Measurements from ENCODE around the gene ADAMTS13.
"Not testable (repeated sequence)": the region's sequence is repeated elsewhere in the genome, so short reads cannot be mapped to it uniquely, and the experiment has no call there.

Gene ADAMTS13

DNA sequence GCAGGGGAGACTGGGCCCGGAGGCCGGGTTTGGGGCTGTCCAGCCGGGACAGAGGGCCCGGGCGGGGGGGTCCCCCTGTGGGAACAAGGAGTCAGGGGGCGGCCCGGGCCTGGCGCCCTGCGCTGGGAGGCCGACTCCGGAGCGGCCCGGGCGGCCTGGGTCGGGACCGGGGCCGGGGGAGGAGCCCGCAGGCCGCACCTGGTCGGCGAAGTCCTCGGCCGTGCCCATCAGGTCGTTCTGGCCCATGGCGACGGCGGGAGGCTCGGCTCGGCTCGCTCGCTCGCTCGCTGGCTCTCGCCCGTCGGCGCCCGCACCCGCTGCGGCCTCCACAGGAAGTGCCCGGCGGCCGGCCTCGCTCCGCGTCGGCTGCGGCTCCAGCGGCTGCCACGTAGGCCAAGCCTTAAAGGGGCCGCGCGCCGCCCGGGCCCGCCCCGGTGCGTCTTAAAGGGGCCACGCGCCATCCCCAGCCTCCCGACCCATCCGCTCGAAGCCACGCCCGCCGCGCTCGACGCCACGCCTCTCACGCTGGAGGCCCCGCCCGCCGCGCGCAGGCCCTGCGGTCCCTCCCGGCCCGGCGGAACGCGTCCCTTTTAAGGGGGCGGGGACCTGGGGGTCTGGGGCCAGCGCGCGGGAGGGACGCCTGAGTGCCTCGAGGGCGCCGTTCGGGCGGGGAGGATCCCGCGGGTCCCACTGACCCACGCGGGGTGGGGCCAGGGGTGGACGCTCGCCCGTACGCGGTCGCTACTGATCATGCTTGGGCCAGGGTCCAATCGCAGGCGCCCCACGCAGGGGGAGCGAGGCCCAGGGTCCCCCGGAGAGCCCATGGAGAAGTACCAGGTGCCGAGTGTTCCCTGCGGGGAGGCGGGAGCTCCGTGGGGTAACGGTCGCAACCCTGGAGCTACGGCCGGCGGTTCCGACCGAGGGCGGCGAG is 46.2 kb upstream of the ADAMTS13 start, which contains the start of the genes STKLD1 and SURF4:
STKLD1 (plus strand) TSS at position 643 of the 931 bp plus-strand sequence; CDS start at position 751, 108 bp downstream.
SURF4 (minus strand) TSS at position 337 of the 931 bp plus-strand sequence; CDS start at position 246, 91 bp downstream.
- H3K4me1 ChIP-seq (ENCODE audit: low read length): peaks cover 11% of the 10 kb centered on the region; the same call in 1 of the 2 replicates
- peak within 1 kb of the TSS; percentile 99 for H3K9ac ChIP-seq (ENCODE audit: low read length)
- no peaks in the 10 kb centered on the region for H3K9me3 ChIP-seq (ENCODE audit: insufficient read depth, low read length)
- TF ChIP-seq EZH2phosphoT487 (IDR thresholded peaks at IDR 0.05; ENCODE audit: low read depth): no peak
- TF ChIP-seq, protein P1, sequence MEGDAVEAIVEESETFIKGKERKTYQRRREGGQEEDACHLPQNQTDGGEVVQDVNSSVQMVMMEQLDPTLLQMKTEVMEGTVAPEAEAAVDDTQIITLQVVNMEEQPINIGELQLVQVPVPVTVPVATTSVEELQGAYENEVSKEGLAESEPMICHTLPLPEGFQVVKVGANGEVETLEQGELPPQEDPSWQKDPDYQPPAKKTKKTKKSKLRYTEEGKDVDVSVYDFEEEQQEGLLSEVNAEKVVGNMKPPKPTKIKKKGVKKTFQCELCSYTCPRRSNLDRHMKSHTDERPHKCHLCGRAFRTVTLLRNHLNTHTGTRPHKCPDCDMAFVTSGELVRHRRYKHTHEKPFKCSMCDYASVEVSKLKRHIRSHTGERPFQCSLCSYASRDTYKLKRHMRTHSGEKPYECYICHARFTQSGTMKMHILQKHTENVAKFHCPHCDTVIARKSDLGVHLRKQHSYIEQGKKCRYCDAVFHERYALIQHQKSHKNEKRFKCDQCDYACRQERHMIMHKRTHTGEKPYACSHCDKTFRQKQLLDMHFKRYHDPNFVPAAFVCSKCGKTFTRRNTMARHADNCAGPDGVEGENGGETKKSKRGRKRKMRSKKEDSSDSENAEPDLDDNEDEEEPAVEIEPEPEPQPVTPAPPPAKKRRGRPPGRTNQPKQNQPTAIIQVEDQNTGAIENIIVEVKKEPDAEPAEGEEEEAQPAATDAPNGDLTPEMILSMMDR (IDR thresholded peaks at IDR 0.05; ENCODE audit: low read depth, low read length): no peak
- H3K4me2 ChIP-seq (ENCODE audit: low read length): peak within 1 kb of the TSS; percentile 77
- H3K36me3 ChIP-seq (replicated peaks; ENCODE audit: low read depth, low read length): peaks cover 17% of the 10 kb centered on the region
- peak within 1 kb of the TSS; percentile 60 for H3K27ac ChIP-seq (ENCODE audit: low read length)
- H2AFZ ChIP-seq (ENCODE audit: low read depth, low read length): peak within 1 kb of the TSS; percentile 61; the same call in 1 of the 2 replicates
- peaks cover 35% of the 10 kb centered on the region for H4K20me1 ChIP-seq (ENCODE audit: insufficient read depth, low read length)
- no peaks in the 10 kb centered on the region for H3K27me3 ChIP-seq (ENCODE audit: low read depth, low read length)
- peaks cover 49% of the 10 kb centered on the region for H3K79me2 ChIP-seq (ENCODE audit: low read length)
- H3K4me3 ChIP-seq (ENCODE audit: low read length): peak within 1 kb of the TSS; percentile 93

DNA sequence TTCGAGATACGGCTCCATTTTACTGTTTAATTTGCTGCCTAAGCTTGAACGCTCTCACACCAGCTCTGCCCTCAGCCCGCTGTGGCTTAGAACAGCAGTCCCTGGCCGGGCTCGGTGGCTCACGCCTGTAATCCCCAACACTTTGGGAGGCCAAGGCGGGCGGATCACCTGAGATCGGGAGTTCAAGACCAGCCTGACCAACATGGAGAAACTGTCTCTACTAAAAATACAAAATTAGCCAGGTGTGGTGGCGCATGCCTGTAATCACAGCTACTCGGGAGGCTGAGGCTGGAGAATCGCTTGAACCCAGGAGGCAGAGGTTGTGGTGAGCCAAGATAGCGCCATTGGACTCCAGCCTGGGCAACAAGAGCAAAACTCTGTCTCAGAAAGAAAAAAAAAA is 44.9 kb upstream of the ADAMTS13 start:
- H3K9me3 ChIP-seq (ENCODE audit: insufficient read depth, low read length); H2AFZ ChIP-seq (ENCODE audit: low read depth, low read length); H3K36me3 ChIP-seq (replicated peaks; ENCODE audit: low read depth, low read length); H3K4me2 ChIP-seq (ENCODE audit: low read length); H3K27ac ChIP-seq (ENCODE audit: low read length); H3K4me3 ChIP-seq (ENCODE audit: low read length); H3K9ac ChIP-seq (ENCODE audit: low read length); H3K27me3 ChIP-seq (ENCODE audit: low read depth, low read length): not testable (repeated sequence)
- Histone ChIP-seq H4K20me1 (ENCODE audit: insufficient read depth, low read length) (peaks cover 22% of the 10 kb centered on the region), H3K4me1 (ENCODE audit: low read length) (peaks cover 11% of the 10 kb centered on the region; the same call in 1 of the 2 replicates), H3K79me2 (ENCODE audit: low read length) (peaks cover 36% of the 10 kb centered on the region)

DNA sequence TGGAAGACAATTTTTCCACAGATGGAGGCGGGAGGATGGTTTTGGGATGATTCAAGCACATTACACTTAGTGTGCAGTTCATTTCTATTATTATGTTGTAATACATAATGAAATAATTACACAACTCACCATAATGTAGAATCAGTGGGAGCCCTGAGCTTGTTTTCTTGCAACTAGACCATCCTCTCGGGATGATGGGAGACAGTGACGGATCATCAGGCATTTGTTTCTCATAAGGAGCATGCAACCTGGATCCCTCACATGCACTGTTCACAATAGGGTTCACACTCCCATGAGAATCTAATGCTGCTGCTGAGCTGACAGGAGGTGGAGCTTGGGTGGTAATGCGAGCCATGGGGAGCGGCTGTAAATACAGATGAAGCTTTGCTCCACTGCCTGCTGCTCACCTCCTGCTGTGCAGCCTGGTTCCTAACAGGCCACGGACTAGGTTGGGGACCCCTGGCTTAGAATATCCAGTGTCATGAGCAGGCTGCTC is 44.4 kb upstream of the ADAMTS13 start:
- H2AFZ ChIP-seq (ENCODE audit: low read depth, low read length): no peak overlapping the region
- H3K4me2 ChIP-seq (ENCODE audit: low read length): no peak overlapping the region; the same call in 1 of the 2 replicates
- peaks cover 11% of the 10 kb centered on the region; the same call in 1 of the 2 replicates for H3K4me1 ChIP-seq (ENCODE audit: low read length)
- no peaks in the 10 kb centered on the region; the same call in 1 of the 2 replicates for H3K9me3 ChIP-seq (ENCODE audit: insufficient read depth, low read length)
- peaks cover 5% of the 10 kb centered on the region for H3K36me3 ChIP-seq (replicated peaks; ENCODE audit: low read depth, low read length)
- H3K9ac ChIP-seq (ENCODE audit: low read length): no peak overlapping the region
- TF ChIP-seq, protein P1 (IDR thresholded peaks at IDR 0.05; ENCODE audit: low read depth, low read length): no peak
- TF ChIP-seq EZH2phosphoT487 (IDR thresholded peaks at IDR 0.05; ENCODE audit: low read depth): no peak
- H3K79me2 ChIP-seq (ENCODE audit: low read length): peaks cover 31% of the 10 kb centered on the region
- H3K27me3 ChIP-seq (ENCODE audit: low read depth, low read length): no peaks in the 10 kb centered on the region
- no peak overlapping the region for H3K4me3 ChIP-seq (ENCODE audit: low read length)
- H3K27ac ChIP-seq (ENCODE audit: low read length): no peak overlapping the region
- H4K20me1 ChIP-seq (ENCODE audit: insufficient read depth, low read length): peaks cover 18% of the 10 kb centered on the region

DNA sequence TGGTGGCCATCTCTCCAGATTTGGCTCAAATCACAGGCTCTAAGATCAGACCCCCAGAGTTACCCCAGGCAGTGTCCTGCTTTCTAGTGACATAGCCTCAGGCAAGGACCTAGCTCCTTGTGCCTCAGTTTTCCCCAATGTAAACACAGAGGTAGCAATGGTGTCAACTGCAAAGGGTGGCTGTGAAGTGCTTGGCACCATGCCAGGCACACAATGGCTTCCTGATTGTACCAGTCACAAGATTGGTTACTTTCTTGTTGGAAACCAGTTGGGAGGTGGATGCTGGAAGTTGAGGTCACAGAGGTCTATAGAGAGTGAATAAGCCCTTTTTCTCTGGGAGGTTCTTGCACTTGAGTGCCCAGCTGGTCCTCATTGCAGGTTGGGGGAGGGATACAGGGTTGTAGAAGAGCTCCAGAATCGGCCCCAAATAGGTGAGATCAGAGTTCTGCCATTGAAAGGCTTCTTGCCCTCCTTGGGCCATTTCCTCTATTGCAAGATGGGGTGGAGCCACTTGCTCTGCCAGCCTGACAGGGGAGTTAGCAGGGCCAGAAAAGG is 43.7 kb upstream of the ADAMTS13 start:
- peaks cover 11% of the 10 kb centered on the region; the same call in 1 of the 2 replicates for H3K4me1 ChIP-seq (ENCODE audit: low read length)
- H3K9me3 ChIP-seq (ENCODE audit: insufficient read depth, low read length): no peaks in the 10 kb centered on the region; the same call in 1 of the 2 replicates
- no peak overlapping the region; the same call in 1 of the 2 replicates for H3K4me2 ChIP-seq (ENCODE audit: low read length)
- H3K79me2 ChIP-seq (ENCODE audit: low read length): peaks cover 24% of the 10 kb centered on the region
- no peak overlapping the region for H3K27ac ChIP-seq (ENCODE audit: low read length)
- H3K4me3 ChIP-seq (ENCODE audit: low read length): no peak overlapping the region
- H3K27me3 ChIP-seq (ENCODE audit: low read depth, low read length): no peaks in the 10 kb centered on the region
- no peak for TF ChIP-seq EZH2phosphoT487 (IDR thresholded peaks at IDR 0.05; ENCODE audit: low read depth)
- TF ChIP-seq, protein P1 (IDR thresholded peaks at IDR 0.05; ENCODE audit: low read depth, low read length): no peak
- H2AFZ ChIP-seq (ENCODE audit: low read depth, low read length): no peak overlapping the region
- H3K9ac ChIP-seq (ENCODE audit: low read length): no peak overlapping the region
- peaks cover 12% of the 10 kb centered on the region for H4K20me1 ChIP-seq (ENCODE audit: insufficient read depth, low read length)
- no peaks in the 10 kb centered on the region for H3K36me3 ChIP-seq (replicated peaks; ENCODE audit: low read depth, low read length)

Data from OCI-LY3 (cell line).